ENCODE data around the gene SLC16A10. TPM values are rescaled to one million over a fixed set of nuclear protein-coding genes. Genes with fewer than 3 reads are reported as not detected.

The SLC16A10 gene
- total RNA-seq, 4 donors from 2014 or later, result 0.45 to 5.3 (median 0.70) TPM

DNA sequence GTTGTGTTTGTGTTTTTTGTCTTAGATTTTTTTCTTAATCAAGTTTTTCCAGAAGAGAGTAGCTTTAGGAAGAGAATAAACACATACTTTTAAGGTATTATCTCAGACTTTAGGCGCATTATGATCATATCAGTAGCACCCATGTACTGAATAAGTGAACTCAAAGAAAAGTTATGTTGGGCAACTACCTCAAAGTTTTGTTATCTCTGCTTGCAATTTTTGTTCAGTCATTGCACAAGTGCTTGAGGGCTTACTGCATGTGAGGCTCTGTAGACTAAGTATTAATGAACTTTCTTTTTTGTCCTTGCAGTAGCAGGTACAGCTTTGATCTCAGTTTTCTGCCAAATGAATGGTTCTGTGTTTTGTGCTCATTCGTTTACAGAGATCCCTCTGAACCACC is 189.0 kb downstream of the SLC16A10 start:
- Histone ChIP-seq H3K27ac (replicated peaks in 1 of 4) (no peak overlapping the region), H3K27me3 (no peaks in the 10 kb centered on the region), H3K4me3 (no peak overlapping the region), H3K4me1 (no peaks in the 10 kb centered on the region), H3K9me3 (peaks cover 0 to 21% (median 21%) of the 10 kb centered on the region in 4 donors), H3K36me3 (peaks cover 41 to 83% (median 62%) of the 10 kb centered on the region in 4 donors)
- no peak for TF ChIP-seq POLR2A (IDR thresholded peaks at IDR 0.05; ENCODE audit: low read depth)
- TF ChIP-seq, protein P1, sequence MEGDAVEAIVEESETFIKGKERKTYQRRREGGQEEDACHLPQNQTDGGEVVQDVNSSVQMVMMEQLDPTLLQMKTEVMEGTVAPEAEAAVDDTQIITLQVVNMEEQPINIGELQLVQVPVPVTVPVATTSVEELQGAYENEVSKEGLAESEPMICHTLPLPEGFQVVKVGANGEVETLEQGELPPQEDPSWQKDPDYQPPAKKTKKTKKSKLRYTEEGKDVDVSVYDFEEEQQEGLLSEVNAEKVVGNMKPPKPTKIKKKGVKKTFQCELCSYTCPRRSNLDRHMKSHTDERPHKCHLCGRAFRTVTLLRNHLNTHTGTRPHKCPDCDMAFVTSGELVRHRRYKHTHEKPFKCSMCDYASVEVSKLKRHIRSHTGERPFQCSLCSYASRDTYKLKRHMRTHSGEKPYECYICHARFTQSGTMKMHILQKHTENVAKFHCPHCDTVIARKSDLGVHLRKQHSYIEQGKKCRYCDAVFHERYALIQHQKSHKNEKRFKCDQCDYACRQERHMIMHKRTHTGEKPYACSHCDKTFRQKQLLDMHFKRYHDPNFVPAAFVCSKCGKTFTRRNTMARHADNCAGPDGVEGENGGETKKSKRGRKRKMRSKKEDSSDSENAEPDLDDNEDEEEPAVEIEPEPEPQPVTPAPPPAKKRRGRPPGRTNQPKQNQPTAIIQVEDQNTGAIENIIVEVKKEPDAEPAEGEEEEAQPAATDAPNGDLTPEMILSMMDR (IDR thresholded peaks at IDR 0.05), result no peak
- TF ChIP-seq POLR2AphosphoS5 (IDR thresholded peaks at IDR 0.05), result no peak
- no peak for TF ChIP-seq EP300 (IDR thresholded peaks at IDR 0.05)
- intact Hi-C loops (cut with DNase I), result no loop called here
- 100% methylated on average over 2 of the region's 2 CpGs for WGBS
- DNase-seq (ENCODE audit: extremely low spot score), result no peak

DNA sequence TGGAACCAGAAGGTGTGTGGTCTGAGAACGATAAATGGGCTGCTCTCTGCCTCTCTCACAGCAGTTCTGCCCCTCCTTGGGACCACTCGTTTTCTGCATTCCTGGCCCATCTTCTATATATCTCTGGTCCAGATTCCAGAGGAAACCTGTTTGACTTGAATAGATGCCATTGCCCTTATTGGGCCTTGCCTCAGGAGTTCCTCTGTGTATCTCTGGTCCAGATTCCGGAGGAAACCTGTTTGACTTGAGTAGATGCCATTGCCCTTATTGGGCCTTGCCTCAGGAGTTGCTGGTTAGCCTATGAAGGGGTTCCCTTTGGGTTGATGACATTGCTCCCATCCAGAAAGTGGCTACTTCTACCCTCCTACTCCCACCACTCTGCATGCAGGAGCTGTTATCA is 189.4 kb downstream of the SLC16A10 start:
- Histone ChIP-seq H3K36me3 (peaks cover 41 to 83% (median 62%) of the 10 kb centered on the region in 4 donors), H3K4me3 (no peak overlapping the region), H3K4me1 (no peaks in the 10 kb centered on the region), H3K9me3 (peaks cover 0 to 21% (median 21%) of the 10 kb centered on the region in 4 donors), H3K27ac (replicated peaks in 1 of 4) (no peak overlapping the region), H3K27me3 (no peaks in the 10 kb centered on the region)
- 100% methylated on average over 3 of the region's 3 CpGs for WGBS
- TF ChIP-seq, protein P1 (IDR thresholded peaks at IDR 0.05), result no peak
- TF ChIP-seq EP300 (IDR thresholded peaks at IDR 0.05) (no peak), POLR2AphosphoS5 (IDR thresholded peaks at IDR 0.05) (no peak)
- intact Hi-C loops (cut with DNase I), result no loop called here
- no peak for DNase-seq (ENCODE audit: extremely low spot score)

DNA sequence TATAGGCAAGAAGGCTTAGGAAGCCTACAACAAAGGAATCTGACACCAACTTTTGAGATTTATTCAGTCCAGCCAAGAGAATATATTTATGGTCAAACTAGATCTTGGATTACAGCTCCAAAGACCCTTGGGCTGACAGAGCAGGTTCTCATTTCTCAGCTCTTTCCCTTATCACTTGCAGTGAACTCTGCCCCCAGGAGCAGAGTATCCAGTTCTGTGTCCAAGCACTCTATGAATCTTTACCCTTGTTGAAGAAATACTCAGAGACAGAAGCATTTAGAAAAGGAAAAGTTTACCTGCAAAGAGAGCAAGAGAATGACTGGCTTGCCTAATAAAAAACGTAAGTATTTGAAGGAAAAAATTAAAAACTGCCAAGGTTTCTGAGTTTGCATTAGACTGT is 190.5 kb downstream of the SLC16A10 start:
- WGBS, result 100% methylated on average over 1 of the region's 1 CpG
- Histone ChIP-seq H3K27ac (replicated peaks in 1 of 4) (no peak overlapping the region), H3K36me3 (peaks cover 41 to 80% (median 60%) of the 10 kb centered on the region in 4 donors), H3K4me1 (peaks cover 0 to 3% (median 0%) of the 10 kb centered on the region in 4 donors), H3K4me3 (no peak overlapping the region), H3K9me3 (peaks cover 0 to 21% (median 21%) of the 10 kb centered on the region in 4 donors), H3K27me3 (no peaks in the 10 kb centered on the region)
- intact Hi-C loops (cut with DNase I), result no loop called here
- TF ChIP-seq POLR2AphosphoS5 (IDR thresholded peaks at IDR 0.05) (no peak), POLR2A (IDR thresholded peaks at IDR 0.05; ENCODE audit: low read depth) (no peak), EP300 (IDR thresholded peaks at IDR 0.05) (no peak)
- TF ChIP-seq, protein P1 (IDR thresholded peaks at IDR 0.05), result no peak
- DNase-seq (ENCODE audit: extremely low spot score), result no peak

DNA sequence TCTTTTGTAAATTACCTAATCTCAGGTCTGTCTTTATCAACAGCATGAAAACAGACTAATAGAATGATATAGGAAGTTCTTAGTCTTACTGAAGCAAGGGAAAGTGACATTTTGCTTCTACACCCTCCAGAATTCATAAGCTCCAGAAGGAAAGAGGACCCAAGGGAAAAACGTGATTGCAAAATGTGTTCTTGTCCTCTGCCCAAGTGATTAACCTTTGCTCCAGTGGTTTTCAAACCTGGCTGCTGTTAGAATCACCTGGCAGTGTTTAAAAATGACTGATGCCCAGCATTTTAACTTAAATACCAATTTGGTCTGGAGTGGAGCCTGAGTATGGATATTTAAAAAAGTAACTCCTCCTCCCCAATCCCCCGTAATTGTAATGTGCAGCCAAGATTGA is 191.4 kb downstream of the SLC16A10 start:
- peaks cover 0 to 21% (median 18%) of the 10 kb centered on the region in 4 donors for H3K9me3 ChIP-seq
- no peak overlapping the region for H3K27ac ChIP-seq (replicated peaks in 1 of 4)
- H3K27me3 ChIP-seq, result no peaks in the 10 kb centered on the region
- intact Hi-C loops (cut with DNase I), result no loop called here
- H3K4me3 ChIP-seq, result no peak overlapping the region
- peaks cover 0 to 3% (median 0%) of the 10 kb centered on the region in 4 donors for H3K4me1 ChIP-seq
- TF ChIP-seq EP300 (IDR thresholded peaks at IDR 0.05), result no peak
- no peak for TF ChIP-seq POLR2AphosphoS5 (IDR thresholded peaks at IDR 0.05)
- TF ChIP-seq POLR2A (IDR thresholded peaks at IDR 0.05; ENCODE audit: low read depth), result no peak
- TF ChIP-seq, protein P1 (IDR thresholded peaks at IDR 0.05), result no peak
- 89% methylated on average over 2 of the region's 2 CpGs for WGBS
- DNase-seq (ENCODE audit: extremely low spot score), result no peak
- H3K36me3 ChIP-seq, result peaks cover 37 to 79% (median 54%) of the 10 kb centered on the region in 4 donors

DNA sequence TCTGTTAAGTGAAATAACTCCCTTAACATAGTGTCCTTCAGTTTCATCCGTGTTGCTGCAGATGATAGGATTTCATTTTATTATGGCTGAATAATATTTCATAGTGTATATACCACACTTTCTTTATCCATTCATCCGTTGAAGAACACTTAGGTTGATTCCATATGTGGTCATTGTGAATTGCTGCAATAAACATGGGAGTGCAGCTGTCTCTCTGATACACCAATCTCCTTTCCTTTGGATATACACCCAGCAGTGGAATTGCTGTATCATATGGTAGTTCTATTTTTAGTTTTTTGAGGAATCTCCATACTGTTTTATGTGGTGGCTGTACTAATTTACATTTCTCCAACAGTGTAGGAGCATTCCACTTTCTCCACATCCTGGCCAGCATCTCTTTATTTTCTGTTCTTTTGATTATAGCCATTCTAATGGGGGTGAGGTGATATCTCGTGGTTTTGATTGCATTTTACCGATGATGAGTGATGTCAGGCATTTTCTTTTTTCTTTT is 193.2 kb downstream of the SLC16A10 start:
- WGBS, result 93% methylated on average over 4 of the region's 4 CpGs
- no peak overlapping the region for H3K27ac ChIP-seq (replicated peaks in 1 of 4)
- TF ChIP-seq, protein P1 (IDR thresholded peaks at IDR 0.05), result no peak
- TF ChIP-seq POLR2A (IDR thresholded peaks at IDR 0.05; ENCODE audit: low read depth), result no peak
- no peak for TF ChIP-seq EP300 (IDR thresholded peaks at IDR 0.05)
- no peak for TF ChIP-seq POLR2AphosphoS5 (IDR thresholded peaks at IDR 0.05)
- no peak overlapping the region for H3K4me3 ChIP-seq
- DNase-seq (ENCODE audit: extremely low spot score), result no peak
- peaks cover 0 to 3% (median under 1%) of the 10 kb centered on the region in 4 donors for H3K9me3 ChIP-seq
- H3K27me3 ChIP-seq, result no peaks in the 10 kb centered on the region
- intact Hi-C loops (cut with DNase I), result no loop called here
- H3K36me3 ChIP-seq, result peaks cover 22 to 62% (median 39%) of the 10 kb centered on the region in 4 donors
- H3K4me1 ChIP-seq, result peaks cover 0 to 3% (median 0%) of the 10 kb centered on the region in 4 donors
